HL-60 (cell line): ENCODE results near the gene ACSL6.

Source experiments
- DNase-seq, 2 experiments: peaks; one replicate each; pipeline ENCODE4 v3.0.0-alpha.2; 2010 to 2020; ENCODE audit warnings: low read depth in 1 of 2, low spot score in 1 of 2
- H3K27ac ChIP-seq: fragments of 250-450 bp; sonication (Bioruptor Pico); replicated peaks from 2 replicates; pipeline ENCODE4 v1.5.1; 2020; ENCODE audit warnings: mild to moderate bottlenecking, moderate library complexity
- H3K27me3 ChIP-seq: fragments of 250-450 bp; sonication (Bioruptor Pico); 2 replicates; pipeline ENCODE4 v1.5.1; 2021; ENCODE audit warnings: mild to moderate bottlenecking, moderate library complexity; ENCODE audit not compliant: insufficient read depth, poor library complexity, severe bottlenecking
- H3K4me3 ChIP-seq: replicated peaks from 2 replicates; pipeline ENCODE4 v1.5.1; 2011; ENCODE audit warnings: mild to moderate bottlenecking, control low read depth, low read length; ENCODE audit not compliant: insufficient read depth
- GABPA ChIP-seq: IDR thresholded peaks from 2 replicates; pipeline ENCODE4 v1.6.1; 2012; ENCODE audit warnings: low read depth
- POLR2AphosphoS5 ChIP-seq: IDR thresholded peaks from 2 replicates; pipeline ENCODE4 v1.6.1; 2012; ENCODE audit warnings: low read depth
- SPI1 ChIP-seq: IDR thresholded peaks from 2 replicates; pipeline ENCODE4 v1.6.1; 2012; ENCODE audit warnings: low read depth, mild to moderate bottlenecking, borderline replicate concordance
- TF ChIP-seq, protein P1 (sequence below): IDR thresholded peaks from 2 replicates; pipeline ENCODE4 v1.6.1; 2012; ENCODE audit warnings: low read depth; ENCODE audit not compliant: insufficient replicate concordance
- TF ChIP-seq, protein P2 (sequence below): IDR thresholded peaks from one replicate; pipeline ENCODE4 v1.5.1; 2011; ENCODE audit warnings: low read length, control low read depth, inconsistent platforms; ENCODE audit not compliant: insufficient read depth

ACSL6 gene

DNA sequence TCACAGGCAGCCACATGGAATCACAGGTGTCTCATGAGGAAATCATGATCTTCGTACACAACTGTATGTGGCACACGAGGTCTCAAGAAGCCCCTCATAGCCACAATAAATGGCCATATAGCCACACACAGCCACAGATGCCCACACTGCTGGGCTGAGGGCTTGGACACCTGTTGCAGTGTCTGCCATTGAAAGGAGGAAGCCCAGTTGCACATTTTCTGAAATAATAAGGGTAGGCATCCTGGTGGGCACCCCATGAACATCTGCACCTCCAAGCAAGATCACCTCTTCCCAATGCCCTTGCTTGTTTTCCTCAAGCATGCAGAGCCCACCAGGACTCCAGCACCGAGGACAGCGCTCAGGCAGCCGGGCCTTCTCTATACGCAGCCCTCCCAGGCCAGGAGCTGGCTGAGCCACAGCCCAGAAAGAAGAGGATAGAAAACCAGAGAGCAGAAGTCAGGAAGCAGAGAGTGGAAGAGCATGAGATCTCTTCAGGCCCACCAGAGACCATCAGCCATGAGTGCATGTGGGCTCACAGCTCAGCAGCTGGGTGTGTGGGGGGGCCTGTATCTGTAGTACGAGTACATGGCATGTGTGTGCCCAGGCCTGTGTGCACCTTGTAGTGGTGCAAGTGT, 1.0 kb upstream of the ACSL6 start:
- H3K27ac ChIP-seq = no peak overlapping the region
- H3K27me3 ChIP-seq = no peaks in the 10 kb centered on the region
- DNase-seq = peak in 1 of 2 experiments; percentile 11
- H3K4me3 ChIP-seq = no peak overlapping the region
- TF ChIP-seq GABPA = no peak
- TF ChIP-seq, protein P1, sequence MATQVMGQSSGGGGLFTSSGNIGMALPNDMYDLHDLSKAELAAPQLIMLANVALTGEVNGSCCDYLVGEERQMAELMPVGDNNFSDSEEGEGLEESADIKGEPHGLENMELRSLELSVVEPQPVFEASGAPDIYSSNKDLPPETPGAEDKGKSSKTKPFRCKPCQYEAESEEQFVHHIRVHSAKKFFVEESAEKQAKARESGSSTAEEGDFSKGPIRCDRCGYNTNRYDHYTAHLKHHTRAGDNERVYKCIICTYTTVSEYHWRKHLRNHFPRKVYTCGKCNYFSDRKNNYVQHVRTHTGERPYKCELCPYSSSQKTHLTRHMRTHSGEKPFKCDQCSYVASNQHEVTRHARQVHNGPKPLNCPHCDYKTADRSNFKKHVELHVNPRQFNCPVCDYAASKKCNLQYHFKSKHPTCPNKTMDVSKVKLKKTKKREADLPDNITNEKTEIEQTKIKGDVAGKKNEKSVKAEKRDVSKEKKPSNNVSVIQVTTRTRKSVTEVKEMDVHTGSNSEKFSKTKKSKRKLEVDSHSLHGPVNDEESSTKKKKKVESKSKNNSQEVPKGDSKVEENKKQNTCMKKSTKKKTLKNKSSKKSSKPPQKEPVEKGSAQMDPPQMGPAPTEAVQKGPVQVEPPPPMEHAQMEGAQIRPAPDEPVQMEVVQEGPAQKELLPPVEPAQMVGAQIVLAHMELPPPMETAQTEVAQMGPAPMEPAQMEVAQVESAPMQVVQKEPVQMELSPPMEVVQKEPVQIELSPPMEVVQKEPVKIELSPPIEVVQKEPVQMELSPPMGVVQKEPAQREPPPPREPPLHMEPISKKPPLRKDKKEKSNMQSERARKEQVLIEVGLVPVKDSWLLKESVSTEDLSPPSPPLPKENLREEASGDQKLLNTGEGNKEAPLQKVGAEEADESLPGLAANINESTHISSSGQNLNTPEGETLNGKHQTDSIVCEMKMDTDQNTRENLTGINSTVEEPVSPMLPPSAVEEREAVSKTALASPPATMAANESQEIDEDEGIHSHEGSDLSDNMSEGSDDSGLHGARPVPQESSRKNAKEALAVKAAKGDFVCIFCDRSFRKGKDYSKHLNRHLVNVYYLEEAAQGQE = peak; percentile 97

DNA sequence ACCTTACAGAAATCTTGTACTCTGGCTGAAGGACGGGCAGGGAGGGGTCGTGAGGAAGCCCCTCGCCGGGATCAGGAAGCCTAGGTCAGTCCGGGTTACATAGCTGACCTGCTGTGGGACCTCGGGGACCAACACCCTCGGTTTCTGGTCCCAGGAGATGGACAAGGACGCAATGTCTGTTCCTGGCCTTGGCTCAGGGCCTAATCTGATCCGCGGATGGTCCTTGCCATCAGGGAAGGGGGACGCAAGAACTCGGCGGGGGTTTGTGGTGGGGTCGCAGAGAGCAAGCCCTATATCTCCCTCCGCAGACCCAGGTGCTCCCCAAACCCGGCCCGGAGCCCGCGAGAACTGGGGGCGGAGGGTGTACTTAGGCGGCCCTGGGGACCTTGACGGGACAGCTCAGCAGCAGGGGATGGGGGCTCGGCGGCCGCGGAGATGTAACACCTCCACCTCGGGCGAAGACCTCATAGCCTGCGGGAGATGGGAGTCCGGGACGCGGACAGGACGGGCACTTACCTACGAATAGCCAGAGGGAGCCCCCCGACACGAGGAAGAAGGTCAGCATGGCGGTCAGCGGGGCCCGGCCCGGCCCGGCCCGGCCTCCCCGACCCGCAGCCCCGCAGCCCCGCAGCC, 353 bp downstream of the ACSL6 start:
- Histone ChIP-seq H3K4me3 (no peak overlapping the region; the same call in 1 of the 2 replicates), H3K27me3 (no peaks in the 10 kb centered on the region), H3K27ac (no peak overlapping the region)
- TF ChIP-seq SPI1 = no peak
- TF ChIP-seq POLR2AphosphoS5 = no peak
- TF ChIP-seq, protein P2, sequence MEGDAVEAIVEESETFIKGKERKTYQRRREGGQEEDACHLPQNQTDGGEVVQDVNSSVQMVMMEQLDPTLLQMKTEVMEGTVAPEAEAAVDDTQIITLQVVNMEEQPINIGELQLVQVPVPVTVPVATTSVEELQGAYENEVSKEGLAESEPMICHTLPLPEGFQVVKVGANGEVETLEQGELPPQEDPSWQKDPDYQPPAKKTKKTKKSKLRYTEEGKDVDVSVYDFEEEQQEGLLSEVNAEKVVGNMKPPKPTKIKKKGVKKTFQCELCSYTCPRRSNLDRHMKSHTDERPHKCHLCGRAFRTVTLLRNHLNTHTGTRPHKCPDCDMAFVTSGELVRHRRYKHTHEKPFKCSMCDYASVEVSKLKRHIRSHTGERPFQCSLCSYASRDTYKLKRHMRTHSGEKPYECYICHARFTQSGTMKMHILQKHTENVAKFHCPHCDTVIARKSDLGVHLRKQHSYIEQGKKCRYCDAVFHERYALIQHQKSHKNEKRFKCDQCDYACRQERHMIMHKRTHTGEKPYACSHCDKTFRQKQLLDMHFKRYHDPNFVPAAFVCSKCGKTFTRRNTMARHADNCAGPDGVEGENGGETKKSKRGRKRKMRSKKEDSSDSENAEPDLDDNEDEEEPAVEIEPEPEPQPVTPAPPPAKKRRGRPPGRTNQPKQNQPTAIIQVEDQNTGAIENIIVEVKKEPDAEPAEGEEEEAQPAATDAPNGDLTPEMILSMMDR = no peak
- TF ChIP-seq GABPA = no peak
- TF ChIP-seq, protein P1 = no peak
- DNase-seq = no peak

GRCh38 chr5:132010645-132010988, 841 bp downstream of the ACSL6 start:
- H3K4me3 ChIP-seq = no peak overlapping the region
- TF ChIP-seq GABPA = no peak
- TF ChIP-seq, protein P2 = no peak
- no peak for TF ChIP-seq SPI1
- no peak for TF ChIP-seq POLR2AphosphoS5
- TF ChIP-seq, protein P1 = no peak
- no peak overlapping the region for H3K27ac ChIP-seq
- DNase-seq = no peak
- H3K27me3 ChIP-seq = no peaks in the 10 kb centered on the region
